Right atrium auricular region (tissue), 2 donors: ENCODE results near the gene NHERF2. TPM values are rescaled to one million over a fixed set of nuclear protein-coding genes. Genes with fewer than 3 reads are reported as not detected.

Experiments
- DNase-seq: peaks from one replicate; pipeline ENCODE4 v3.0.0-alpha.2; 2019; ENCODE audit warnings: low spot score
- H3K27ac ChIP-seq, 2 donors: fragments of 200-600 bp; sonication (generic); 1 replicate in 1 of 2; 2 replicates in 1 of 2; pipeline ENCODE4 v1.5.1; 2016 to 2019
- H3K27me3 ChIP-seq, 2 donors: fragments of 200-600 bp; sonication (generic); one replicate each; pipeline versions ENCODE4 v1.5.1 to v1.6.0; 2017 to 2019
- H3K36me3 ChIP-seq: fragments of 200-600 bp; sonication (generic); one replicate; pipeline ENCODE4 v1.5.1; 2016
- H3K4me1 ChIP-seq, 2 donors: fragments of 200-600 bp; sonication (generic); one replicate each; pipeline versions ENCODE4 v1.5.1 to v1.6.0; 2017 to 2019
- H3K4me3 ChIP-seq, 2 donors: fragments of 200-600 bp; sonication (generic); 1 replicate in 1 of 2; 2 replicates in 1 of 2; pipeline ENCODE4 v1.5.1; 2017 to 2019; ENCODE audit warnings: mild to moderate bottlenecking in 1 of 2, moderate library complexity in 1 of 2
- H3K9me3 ChIP-seq, 2 donors: fragments of 200-600 bp; sonication (generic); one replicate each; pipeline ENCODE4 v1.5.1; 2019
- CTCF ChIP-seq, 2 donors: fragments of 200-600 bp; sonication (generic); IDR thresholded peaks; one replicate each; pipeline ENCODE4 v1.5.1; 2019; ENCODE audit warnings: antibody characterized with exemption in 2 of 2
- total RNA-seq, 2 donors: library from RNA; depleted of rRNA; stranded (reverse); fragments of >200 nt; gene quantifications; one replicate each; pipeline ENCODE4 v1.1.0, GENCODE V29; 2016

The NHERF2 gene
- total RNA-seq, 2 donors from 2014 or later: 187 to 213 TPM

DNA sequence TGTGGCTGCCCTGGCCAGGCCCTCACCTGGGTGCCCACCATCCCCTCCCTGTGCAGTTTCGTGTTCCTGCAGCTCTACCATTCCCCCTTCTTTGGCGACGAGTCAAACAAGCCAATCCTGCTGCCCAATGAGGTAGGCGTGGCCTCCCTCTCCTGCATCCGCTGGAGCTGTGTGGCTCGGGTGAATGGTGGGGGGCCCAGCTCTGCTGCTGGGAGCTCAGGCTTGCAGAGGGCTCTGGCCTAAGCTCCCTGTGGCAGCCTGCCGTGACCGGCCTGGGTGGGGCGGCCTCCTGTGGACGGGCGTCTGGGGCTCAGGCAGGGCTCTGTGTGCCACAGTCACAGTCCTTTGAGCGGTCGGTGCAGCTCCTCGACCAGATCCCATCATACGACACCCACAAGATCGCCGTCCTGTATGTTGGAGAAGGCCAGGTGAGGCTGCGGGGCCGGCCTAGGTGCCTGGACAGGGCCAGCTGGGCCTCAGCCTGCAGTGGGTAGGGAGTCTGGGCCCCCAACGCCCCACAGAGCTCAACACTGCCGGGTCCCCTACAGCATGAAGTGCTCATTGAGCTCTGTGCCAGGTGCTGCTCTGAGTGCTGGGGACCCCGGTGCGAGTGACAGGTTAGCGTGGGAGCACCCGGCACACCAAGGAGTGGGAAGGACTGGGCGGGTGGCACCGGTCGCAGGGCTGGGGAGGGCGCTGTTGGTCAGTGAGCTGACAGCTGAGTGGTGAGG is 58.4 kb downstream of the NHERF2 start:
- no peaks in the 10 kb centered on the region for H3K27me3 ChIP-seq
- no peak for TF ChIP-seq CTCF (IDR thresholded peaks at IDR 0.05)
- no peak overlapping the region for H3K4me3 ChIP-seq
- H3K36me3 ChIP-seq: peaks cover 39% of the 10 kb centered on the region
- peaks cover 0 to 21% of the 10 kb centered on the region in 2 donors for H3K4me1 ChIP-seq
- no peaks in the 10 kb centered on the region for H3K9me3 ChIP-seq
- no peak for DNase-seq
- no peak overlapping the region for H3K27ac ChIP-seq

DNA sequence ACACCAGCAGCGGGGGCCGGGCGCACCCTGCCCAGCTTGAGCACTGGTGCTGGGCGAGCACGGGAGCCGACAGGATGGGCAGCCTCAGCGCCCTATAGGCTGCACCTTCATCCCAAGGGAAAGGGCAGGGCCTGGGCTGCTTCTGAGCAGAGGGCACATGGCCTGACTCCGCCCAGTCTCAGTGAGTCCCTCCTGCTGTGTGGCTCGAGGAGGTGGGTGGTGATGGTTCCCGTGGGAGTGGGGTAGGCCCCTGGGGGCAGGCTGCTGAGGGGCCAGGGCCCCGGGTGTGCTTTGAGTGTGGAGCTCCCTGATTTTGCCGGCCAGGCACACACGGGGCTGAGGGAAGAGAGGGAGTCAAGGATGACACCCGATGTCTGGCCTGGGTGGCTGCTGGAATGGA is 59.0 kb downstream of the NHERF2 start:
- H3K36me3 ChIP-seq: peaks cover 44% of the 10 kb centered on the region
- TF ChIP-seq CTCF (IDR thresholded peaks at IDR 0.05): no peak
- peaks cover 0 to 21% of the 10 kb centered on the region in 2 donors for H3K4me1 ChIP-seq
- DNase-seq: no peak
- H3K4me3 ChIP-seq: no peak overlapping the region
- no peaks in the 10 kb centered on the region for H3K9me3 ChIP-seq
- no peaks in the 10 kb centered on the region for H3K27me3 ChIP-seq
- no peak overlapping the region for H3K27ac ChIP-seq

GRCh38 chr16:2086106-2086742 is 59.5 kb downstream of the NHERF2 start:
- H3K27me3 ChIP-seq: no peaks in the 10 kb centered on the region
- no peak for DNase-seq
- no peak for TF ChIP-seq CTCF (IDR thresholded peaks at IDR 0.05)
- H3K27ac ChIP-seq: no peak overlapping the region
- H3K4me3 ChIP-seq: no peak overlapping the region
- peaks cover 41% of the 10 kb centered on the region for H3K36me3 ChIP-seq
- no peaks in the 10 kb centered on the region for H3K9me3 ChIP-seq
- peaks cover 0 to 18% of the 10 kb centered on the region in 2 donors for H3K4me1 ChIP-seq

- H3K4me1 ChIP-seq: peaks cover 0 to 16% of the 10 kb centered on the region in 2 donors
- H3K36me3 ChIP-seq: peaks cover 48% of the 10 kb centered on the region
- no peaks in the 10 kb centered on the region for H3K9me3 ChIP-seq
- no peaks in the 10 kb centered on the region for H3K27me3 ChIP-seq
- no peak for TF ChIP-seq CTCF (IDR thresholded peaks at IDR 0.05)
- no peak overlapping the region for H3K4me3 ChIP-seq
- no peak overlapping the region for H3K27ac ChIP-seq
- no peak for DNase-seq
These were observed 60.4 kb downstream of the NHERF2 start for GRCh38 chr16:2086812-2087747.

- no peaks in the 10 kb centered on the region for H3K9me3 ChIP-seq
These were observed 61.3 kb downstream of the NHERF2 start for GRCh38 chr16:2087748-2088631.

More at GRCh38 chr16:2087748-2088631, 61.3 kb downstream of the NHERF2 start:
- no peak for DNase-seq
- no peak for TF ChIP-seq CTCF (IDR thresholded peaks at IDR 0.05)
- no peak overlapping the region for H3K27ac ChIP-seq
- H3K36me3 ChIP-seq: peaks cover 58% of the 10 kb centered on the region
- H3K4me3 ChIP-seq: no peak overlapping the region
- H3K4me1 ChIP-seq: peaks cover 0 to 7% of the 10 kb centered on the region in 2 donors
- no peaks in the 10 kb centered on the region for H3K27me3 ChIP-seq
